ENCODE results near the gene SRC.

The SRC gene

DNA sequence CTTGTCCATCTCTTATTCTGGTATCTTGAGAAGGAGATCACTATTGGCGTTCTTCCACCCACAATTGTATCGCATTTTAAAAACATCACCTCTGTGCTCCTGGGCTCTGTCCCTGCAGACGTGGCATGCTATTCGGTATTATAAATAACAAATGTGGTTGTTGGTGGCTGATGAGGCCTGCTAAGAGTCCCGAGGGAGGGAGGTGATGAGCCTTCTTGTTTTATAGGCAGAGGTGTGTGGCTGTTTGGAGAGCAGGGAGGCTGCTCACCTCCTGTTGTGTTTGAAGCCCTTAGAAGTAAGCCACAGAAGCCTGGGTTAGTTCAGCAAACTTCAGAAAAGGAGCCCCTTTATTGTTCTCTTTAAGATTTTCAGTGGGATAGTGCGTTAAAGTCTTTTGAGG is 40.9 kb upstream of the SRC start:
- H2AFZ ChIP-seq (ENCODE audit: low read depth, low read length, severe bottlenecking) = no peak overlapping the region
- peaks cover 6% of the 10 kb centered on the region; the same call in 1 of the 2 replicates for H3K36me3 ChIP-seq (ENCODE audit: low read length)
- H3K79me2 ChIP-seq (ENCODE audit: insufficient read depth, low read length) = peaks cover 6% of the 10 kb centered on the region
- no peaks in the 10 kb centered on the region for H3F3A ChIP-seq (ENCODE audit: insufficient read depth)
- no peak overlapping the region for H3K4me3 ChIP-seq (ENCODE audit: insufficient read depth, low read length, poor library complexity, severe bottlenecking)
- no peak overlapping the region for H3K4me2 ChIP-seq (ENCODE audit: low read depth, low read length, poor library complexity, severe bottlenecking)
- H3K9me2 ChIP-seq (replicated peaks; ENCODE audit: insufficient read depth, low read length) = no peaks in the 10 kb centered on the region
- no peak overlapping the region for H3K9ac ChIP-seq (ENCODE audit: low read length)
- no peaks in the 10 kb centered on the region for H4K20me1 ChIP-seq (ENCODE audit: low read depth, low read length)
- H3K9me3 ChIP-seq (ENCODE audit: insufficient read depth, low read length) = no peaks in the 10 kb centered on the region
- no peaks in the 10 kb centered on the region for H3K27me3 ChIP-seq (ENCODE audit: low read length)
- H3K27ac ChIP-seq (ENCODE audit: low read depth, low read length) = no peak overlapping the region
- TF ChIP-seq EZH2phosphoT487 (conservative IDR thresholded peaks at IDR 0.05; ENCODE audit: low read length) = no peak
- TF ChIP-seq, protein P1, sequence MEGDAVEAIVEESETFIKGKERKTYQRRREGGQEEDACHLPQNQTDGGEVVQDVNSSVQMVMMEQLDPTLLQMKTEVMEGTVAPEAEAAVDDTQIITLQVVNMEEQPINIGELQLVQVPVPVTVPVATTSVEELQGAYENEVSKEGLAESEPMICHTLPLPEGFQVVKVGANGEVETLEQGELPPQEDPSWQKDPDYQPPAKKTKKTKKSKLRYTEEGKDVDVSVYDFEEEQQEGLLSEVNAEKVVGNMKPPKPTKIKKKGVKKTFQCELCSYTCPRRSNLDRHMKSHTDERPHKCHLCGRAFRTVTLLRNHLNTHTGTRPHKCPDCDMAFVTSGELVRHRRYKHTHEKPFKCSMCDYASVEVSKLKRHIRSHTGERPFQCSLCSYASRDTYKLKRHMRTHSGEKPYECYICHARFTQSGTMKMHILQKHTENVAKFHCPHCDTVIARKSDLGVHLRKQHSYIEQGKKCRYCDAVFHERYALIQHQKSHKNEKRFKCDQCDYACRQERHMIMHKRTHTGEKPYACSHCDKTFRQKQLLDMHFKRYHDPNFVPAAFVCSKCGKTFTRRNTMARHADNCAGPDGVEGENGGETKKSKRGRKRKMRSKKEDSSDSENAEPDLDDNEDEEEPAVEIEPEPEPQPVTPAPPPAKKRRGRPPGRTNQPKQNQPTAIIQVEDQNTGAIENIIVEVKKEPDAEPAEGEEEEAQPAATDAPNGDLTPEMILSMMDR (IDR thresholded peaks at IDR 0.05; ENCODE audit: insufficient read depth, low read length, poor library complexity, severe bottlenecking) = no peak

DNA sequence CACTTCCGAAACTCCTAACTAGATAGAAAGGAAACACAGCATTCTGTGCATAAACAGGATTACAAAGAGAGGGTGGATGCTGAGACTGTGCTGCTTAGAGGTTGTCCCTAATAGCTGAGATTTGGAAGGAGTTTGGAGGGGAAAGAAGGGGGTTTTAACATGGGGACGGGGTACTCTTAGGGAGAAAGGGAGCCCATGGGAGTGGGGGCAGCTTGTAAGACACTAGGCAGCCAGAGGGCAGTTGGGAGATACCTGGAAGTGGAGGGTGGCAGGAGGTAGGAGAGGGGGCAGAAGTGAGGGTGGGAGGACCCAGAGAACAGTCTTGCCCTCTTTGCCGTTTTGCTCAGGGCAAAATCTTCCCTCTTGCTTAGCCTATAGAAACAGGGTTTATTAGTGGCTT is 40.1 kb upstream of the SRC start:
- no peaks in the 10 kb centered on the region for H3K9me2 ChIP-seq (replicated peaks; ENCODE audit: insufficient read depth, low read length)
- no peaks in the 10 kb centered on the region for H4K20me1 ChIP-seq (ENCODE audit: low read depth, low read length)
- H3K4me2 ChIP-seq (ENCODE audit: low read depth, low read length, poor library complexity, severe bottlenecking) = no peak overlapping the region
- TF ChIP-seq, protein P1 (IDR thresholded peaks at IDR 0.05; ENCODE audit: insufficient read depth, low read length, poor library complexity, severe bottlenecking) = no peak
- no peak for TF ChIP-seq EZH2phosphoT487 (conservative IDR thresholded peaks at IDR 0.05; ENCODE audit: low read length)
- no peaks in the 10 kb centered on the region for H3F3A ChIP-seq (ENCODE audit: insufficient read depth)
- H3K27me3 ChIP-seq (ENCODE audit: low read length) = no peaks in the 10 kb centered on the region
- H3K9me3 ChIP-seq (ENCODE audit: insufficient read depth, low read length) = no peaks in the 10 kb centered on the region
- H3K9ac ChIP-seq (ENCODE audit: low read length) = no peak overlapping the region
- no peak overlapping the region for H3K4me3 ChIP-seq (ENCODE audit: insufficient read depth, low read length, poor library complexity, severe bottlenecking)
- no peak overlapping the region for H3K27ac ChIP-seq (ENCODE audit: low read depth, low read length)
- H2AFZ ChIP-seq (ENCODE audit: low read depth, low read length, severe bottlenecking) = no peak overlapping the region
- H3K79me2 ChIP-seq (ENCODE audit: insufficient read depth, low read length) = no peaks in the 10 kb centered on the region
- peaks cover 6% of the 10 kb centered on the region; the same call in 1 of the 2 replicates for H3K36me3 ChIP-seq (ENCODE audit: low read length)

DNA sequence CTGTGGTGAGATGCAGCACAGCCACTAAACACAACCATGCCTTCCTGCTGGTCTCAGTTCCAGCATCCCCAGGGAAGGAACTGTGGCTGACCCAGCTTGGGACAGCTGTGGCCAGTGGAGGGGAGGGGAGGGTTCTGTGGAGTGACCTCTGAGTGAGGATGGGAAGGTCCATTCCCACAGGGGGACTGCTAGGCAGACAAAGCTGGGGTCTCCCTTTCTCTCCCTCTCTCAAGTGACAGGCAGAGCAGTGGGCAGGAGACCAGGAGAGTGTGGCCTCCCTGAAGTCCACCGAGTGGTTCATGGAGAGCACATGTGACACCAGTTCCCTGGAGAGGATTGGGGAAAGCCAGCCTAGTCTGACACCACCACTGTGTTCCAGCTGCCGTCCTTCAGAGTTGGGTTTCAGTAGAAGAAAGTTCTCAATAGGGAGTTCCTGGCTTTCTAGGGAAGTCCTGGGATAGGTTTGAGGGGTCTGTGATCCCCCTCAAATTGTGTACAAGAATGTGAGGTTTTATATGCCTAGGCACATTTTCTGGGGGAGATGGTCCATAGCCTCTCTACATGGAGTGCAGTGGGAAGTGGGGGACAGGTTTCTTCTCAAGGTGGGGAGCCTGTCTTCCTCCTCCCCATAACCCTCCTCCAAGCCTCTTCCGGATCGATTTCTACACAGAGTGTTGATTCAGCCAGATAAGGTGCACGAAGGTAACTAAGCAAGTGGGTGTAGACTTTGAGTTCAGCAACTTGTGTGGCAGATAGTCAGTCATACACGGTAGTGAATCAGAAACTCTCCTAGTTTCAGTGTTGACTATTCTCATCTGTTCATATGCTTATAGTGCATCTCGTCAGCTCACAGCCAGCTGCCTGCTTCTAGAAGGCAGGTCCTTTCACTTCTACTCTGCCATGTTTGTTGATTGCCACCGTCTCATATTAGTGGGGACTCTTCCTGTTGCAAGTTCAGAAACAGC is 37.6 kb upstream of the SRC start:
- Histone ChIP-seq H3K4me3 (ENCODE audit: insufficient read depth, low read length, poor library complexity, severe bottlenecking) (no peak overlapping the region), H3K27me3 (ENCODE audit: low read length) (no peaks in the 10 kb centered on the region), H4K20me1 (ENCODE audit: low read depth, low read length) (no peaks in the 10 kb centered on the region), H3K9me2 (replicated peaks; ENCODE audit: insufficient read depth, low read length) (no peaks in the 10 kb centered on the region), H3K9me3 (ENCODE audit: insufficient read depth, low read length) (no peaks in the 10 kb centered on the region), H3K9ac (ENCODE audit: low read length) (no peak overlapping the region), H3K27ac (ENCODE audit: low read depth, low read length) (no peak overlapping the region), H3K4me2 (ENCODE audit: low read depth, low read length, poor library complexity, severe bottlenecking) (no peak overlapping the region), H3F3A (ENCODE audit: insufficient read depth) (no peaks in the 10 kb centered on the region), H3K36me3 (ENCODE audit: low read length) (peaks cover 4% of the 10 kb centered on the region; the same call in 1 of the 2 replicates), H3K79me2 (ENCODE audit: insufficient read depth, low read length) (no peaks in the 10 kb centered on the region; the same call in 1 of the 2 replicates), H2AFZ (ENCODE audit: low read depth, low read length, severe bottlenecking) (no peak overlapping the region)
- TF ChIP-seq, protein P1 (IDR thresholded peaks at IDR 0.05; ENCODE audit: insufficient read depth, low read length, poor library complexity, severe bottlenecking) = no peak
- no peak for TF ChIP-seq EZH2phosphoT487 (conservative IDR thresholded peaks at IDR 0.05; ENCODE audit: low read length)

Measured in SU-DHL-6 (cell line).